OCI-LY3 (cell line): ENCODE measurements around the gene PPARG.

ENCODE experiments used
- H2AFZ ChIP-seq: fragments of 200-600, 300-600 bp; shearing (Covaris generic); 2 replicates; pipeline ENCODE4 v1.6.0; 2014; ENCODE audit warnings: antibody characterized with exemption, low read depth, low read length
- H3K27ac ChIP-seq: fragments of 200-600, 300-600 bp; sonication (generic); 2 replicates; pipeline ENCODE4 v1.5.1; 2014; ENCODE audit warnings: mild to moderate bottlenecking, low read length, moderate library complexity, mixed read lengths
- H3K27me3 ChIP-seq: fragments of 200-600, 300-600 bp; sonication (generic); 2 replicates; pipeline ENCODE4 v1.6.1; 2014; ENCODE audit warnings: low read depth, low read length, mixed read lengths
- H3K36me3 ChIP-seq: fragments of 200-600, 300-600 bp; sonication (generic); replicated peaks from 2 replicates; pipeline ENCODE3; 2014; ENCODE audit warnings: low read depth, low read length, mixed read lengths
- H3K4me1 ChIP-seq: fragments of 300-600, 200-600 bp; sonication (generic); 2 replicates; pipeline ENCODE4 v1.6.1; 2014; ENCODE audit warnings: low read length, mixed read lengths
- H3K4me2 ChIP-seq: fragments of 200-600, 300-600 bp; sonication (generic); 2 replicates; pipeline ENCODE4 v1.6.1; 2014; ENCODE audit warnings: low read length, mixed read lengths
- H3K4me3 ChIP-seq: fragments of 300-600, 200-600 bp; sonication (generic); 2 replicates; pipeline ENCODE4 v1.5.1; 2014; ENCODE audit warnings: antibody characterized with exemption, mild to moderate bottlenecking, low read length, moderate library complexity
- H3K79me2 ChIP-seq: fragments of 300-600, 200-600 bp; shearing (Covaris generic); 2 replicates; pipeline ENCODE4 v1.6.1; 2014; ENCODE audit warnings: mild to moderate bottlenecking, low read length, mixed read lengths
- H3K9ac ChIP-seq: fragments of 300-600, 200-600 bp; shearing (Covaris generic); 2 replicates; pipeline ENCODE4 v1.6.0; 2014; ENCODE audit warnings: mild to moderate bottlenecking, low read length, moderate library complexity
- H3K9me3 ChIP-seq: fragments of 200-600, 300-600 bp; shearing (Covaris generic); 2 replicates; pipeline ENCODE4 v1.6.1; 2014; ENCODE audit warnings: low read length, mixed read lengths; ENCODE audit not compliant: insufficient read depth
- H4K20me1 ChIP-seq: fragments of 200-600, 300-600 bp; sonication (generic); 2 replicates; pipeline ENCODE4 v1.6.1; 2016; ENCODE audit warnings: low read length, mixed read lengths; ENCODE audit not compliant: insufficient read depth
- CTCF ChIP-seq: fragments of 200-600, 300-600 bp; sonication (generic); IDR thresholded peaks from 2 replicates; pipeline ENCODE4 v1.5.1; 2014; ENCODE audit warnings: antibody characterized with exemption, low read length, low read depth
- EZH2phosphoT487 ChIP-seq: fragments of 200-600 bp; shearing (Covaris generic); IDR thresholded peaks from 2 replicates; pipeline ENCODE4 v1.6.1; 2018; ENCODE audit warnings: antibody characterized with exemption, mixed run types, low read depth

The PPARG gene

DNA sequence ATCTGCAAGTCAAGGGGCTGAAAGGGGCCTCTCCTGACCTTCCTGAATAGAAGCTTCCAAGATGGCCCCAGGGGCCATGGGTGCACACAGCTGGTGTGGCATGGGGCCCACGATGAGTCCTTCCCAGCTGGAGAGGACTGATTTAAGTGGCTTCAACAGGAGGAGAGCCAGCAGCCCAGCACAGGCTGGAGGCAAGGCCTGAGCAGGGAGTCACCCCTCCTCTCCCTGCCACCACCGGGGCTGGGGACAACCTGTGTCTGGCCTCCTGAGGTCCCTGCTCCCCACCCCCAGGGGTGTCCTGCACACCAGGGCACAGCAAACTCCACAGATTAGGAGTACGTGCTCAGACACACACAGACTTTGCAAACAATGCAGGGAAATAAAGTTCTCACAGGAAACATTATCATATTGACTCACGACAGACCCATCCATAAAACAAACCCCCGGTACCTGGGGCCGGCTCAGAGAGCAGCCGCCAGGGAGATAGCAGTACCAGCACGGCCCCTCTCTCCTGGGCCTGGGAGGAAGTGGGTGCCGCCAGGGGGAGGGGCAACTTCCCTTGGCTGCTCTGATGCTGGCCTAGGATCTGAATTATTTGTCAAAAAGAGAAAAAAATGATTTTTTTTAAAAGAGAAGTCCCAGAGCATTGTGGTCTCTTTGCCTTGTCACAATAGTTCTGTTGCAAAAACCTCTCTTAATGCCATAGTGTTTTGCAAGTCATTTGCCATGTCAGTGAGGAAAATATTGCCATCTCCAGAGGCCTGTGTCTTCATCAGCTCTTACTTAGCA is 173.5 kb downstream of the PPARG start:
- H3K27ac ChIP-seq, result no peak overlapping the region
- no peak overlapping the region for H3K9ac ChIP-seq
- H3K4me3 ChIP-seq, result no peak overlapping the region

GRCh38 chr3:12463686-12464085 is 174.8 kb downstream of the PPARG start:
- no peaks in the 10 kb centered on the region for H3K36me3 ChIP-seq
- H3K4me3 ChIP-seq, result no peak overlapping the region
- no peaks in the 10 kb centered on the region for H3K4me1 ChIP-seq
- no peaks in the 10 kb centered on the region for H3K79me2 ChIP-seq
- H3K9me3 ChIP-seq, result no peaks in the 10 kb centered on the region
- no peak overlapping the region for H3K9ac ChIP-seq
- no peak overlapping the region for H3K4me2 ChIP-seq
- no peaks in the 10 kb centered on the region for H4K20me1 ChIP-seq
- TF ChIP-seq CTCF, result no peak
- TF ChIP-seq EZH2phosphoT487, result no peak
- no peak overlapping the region for H3K27ac ChIP-seq
- no peaks in the 10 kb centered on the region; the same call in 1 of the 2 replicates for H3K27me3 ChIP-seq
- no peak overlapping the region for H2AFZ ChIP-seq

More for the DNA sequence above, 173.5 kb downstream of the PPARG start:
- Histone ChIP-seq H3K9me3 (no peaks in the 10 kb centered on the region), H4K20me1 (no peaks in the 10 kb centered on the region), H3K4me1 (no peaks in the 10 kb centered on the region), H3K36me3 (no peaks in the 10 kb centered on the region), H3K79me2 (no peaks in the 10 kb centered on the region), H2AFZ (no peak overlapping the region), H3K4me2 (no peak overlapping the region), H3K27me3 (no peaks in the 10 kb centered on the region; the same call in 1 of the 2 replicates)
- TF ChIP-seq EZH2phosphoT487 (no peak), CTCF (no peak)

DNA sequence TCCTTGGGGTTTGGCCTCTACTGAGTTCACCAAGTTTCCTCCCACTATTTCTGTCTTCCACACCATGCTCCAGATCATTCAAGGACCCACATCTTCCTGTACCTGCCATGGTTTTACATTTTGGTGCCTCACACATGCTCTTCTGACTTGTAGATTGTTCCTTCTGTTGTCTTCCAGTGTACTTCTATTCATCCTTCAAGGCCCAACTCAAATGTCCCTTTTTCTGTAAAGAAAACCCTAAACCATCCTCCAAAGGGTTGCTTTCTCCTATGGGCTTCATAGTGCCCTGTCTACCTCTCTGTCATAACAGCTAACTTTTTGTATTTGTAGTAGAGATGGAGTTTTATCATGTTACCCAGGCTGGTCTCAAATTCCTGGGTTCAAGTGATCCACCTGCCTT is 175.3 kb downstream of the PPARG start:
- Histone ChIP-seq H3K27me3 (no peaks in the 10 kb centered on the region; the same call in 1 of the 2 replicates), H3K9me3 (no peaks in the 10 kb centered on the region), H4K20me1 (no peaks in the 10 kb centered on the region), H3K27ac (no peak overlapping the region), H3K9ac (no peak overlapping the region), H3K4me3 (no peak overlapping the region), H2AFZ (no peak overlapping the region), H3K4me1 (no peaks in the 10 kb centered on the region), H3K36me3 (no peaks in the 10 kb centered on the region), H3K4me2 (no peak overlapping the region), H3K79me2 (no peaks in the 10 kb centered on the region)
- no peak for TF ChIP-seq EZH2phosphoT487
- TF ChIP-seq CTCF, result no peak

DNA sequence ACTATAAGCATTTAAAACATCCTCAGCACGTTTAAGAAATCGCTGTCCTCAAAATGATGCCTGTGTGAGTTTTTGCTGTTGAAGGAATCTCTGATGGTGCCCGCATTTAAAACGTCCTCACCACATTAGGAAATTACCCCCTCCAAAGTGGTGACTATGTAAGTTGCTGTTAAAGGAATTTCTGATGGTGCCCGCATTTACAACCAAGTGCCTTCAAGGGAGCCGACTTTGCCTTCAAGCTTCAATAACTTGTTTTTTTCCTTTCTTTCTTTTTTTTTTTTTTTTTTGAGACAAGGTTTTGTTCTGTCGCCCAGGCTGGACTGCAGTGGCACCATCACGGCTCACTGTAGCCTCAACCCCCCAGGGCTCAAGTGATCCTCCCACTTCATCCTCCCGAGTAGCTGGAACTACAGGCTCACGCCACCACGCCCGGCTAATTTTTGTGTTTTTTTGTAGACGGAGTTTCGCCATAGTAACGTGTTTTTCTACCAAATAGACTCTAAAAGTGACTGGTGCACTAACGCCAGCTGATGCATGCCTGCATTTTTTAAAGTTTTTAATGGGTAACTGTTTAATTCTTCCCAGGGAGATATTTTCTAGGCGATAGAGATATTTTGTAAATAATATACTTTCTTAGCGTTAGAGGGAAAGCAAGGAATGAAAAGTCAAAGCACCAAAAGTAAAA is 176.4 kb downstream of the PPARG start:
- Histone ChIP-seq H3K36me3 (no peaks in the 10 kb centered on the region), H3K4me3 (no peak overlapping the region), H3K4me1 (no peaks in the 10 kb centered on the region), H3K27ac (no peak overlapping the region), H3K27me3 (no peaks in the 10 kb centered on the region; the same call in 1 of the 2 replicates), H3K79me2 (no peaks in the 10 kb centered on the region), H3K4me2 (no peak overlapping the region), H3K9me3 (no peaks in the 10 kb centered on the region), H3K9ac (no peak overlapping the region), H2AFZ (no peak overlapping the region), H4K20me1 (no peaks in the 10 kb centered on the region)
- no peak for TF ChIP-seq CTCF
